ENCODE measurements around the gene AOPEP.

Gene AOPEP

DNA sequence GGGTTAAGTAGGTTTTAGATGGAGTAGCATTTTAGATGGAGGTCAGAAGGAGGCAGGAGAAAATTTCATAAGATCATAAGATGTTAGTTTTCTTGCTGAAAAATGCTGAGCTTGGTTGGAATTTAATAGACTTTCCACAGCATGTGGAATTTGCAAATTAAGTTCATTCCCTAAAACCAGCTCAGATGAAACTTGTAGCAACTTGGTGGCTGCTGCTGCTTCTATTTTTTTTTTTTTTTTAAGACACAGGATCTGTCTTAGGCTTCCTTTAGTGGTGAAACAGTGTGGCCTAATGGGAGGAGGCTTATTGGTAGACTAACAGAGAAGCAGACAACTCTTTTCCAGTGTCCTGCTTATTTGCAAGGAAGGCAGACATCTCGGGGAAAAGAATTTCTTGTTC is 154.5 kb downstream of the AOPEP start:
- Histone ChIP-seq H4K20me1 (ENCODE audit: insufficient read depth, low read length) (no peaks in the 10 kb centered on the region), H3K9ac (ENCODE audit: low read length) (no peak overlapping the region), H3K79me2 (ENCODE audit: low read length) (no peaks in the 10 kb centered on the region), H2AFZ (ENCODE audit: low read length) (no peak overlapping the region), H3K27me3 (replicated peaks; ENCODE audit: insufficient read depth, low read length) (no peaks in the 10 kb centered on the region), H3K27ac (ENCODE audit: low read length) (no peak overlapping the region), H3K4me3 (ENCODE audit: low read length) (no peak overlapping the region), H3K36me3 (replicated peaks; ENCODE audit: insufficient read depth, low read length) (no peaks in the 10 kb centered on the region), H3K9me3 (replicated peaks; ENCODE audit: insufficient read depth, low read length) (no peaks in the 10 kb centered on the region), H3F3A (ENCODE audit: insufficient read depth, low read length) (peaks cover 2% of the 10 kb centered on the region), H3K9me2 (replicated peaks; ENCODE audit: insufficient read depth, low read length) (no peaks in the 10 kb centered on the region), H3K4me2 (ENCODE audit: low read depth, low read length) (no peak overlapping the region), H3K4me1 (ENCODE audit: low read length) (peaks cover 8% of the 10 kb centered on the region)
- DNase-seq = no peak
- TF ChIP-seq CTCF (IDR thresholded peaks at IDR 0.05; ENCODE audit: low read length) (no peak), EZH2phosphoT487 (IDR thresholded peaks at IDR 0.05; ENCODE audit: low read length) (no peak), EZH2 (optimal IDR thresholded peaks at IDR 0.05; ENCODE audit: low read depth, low read length) (no peak)

DNA sequence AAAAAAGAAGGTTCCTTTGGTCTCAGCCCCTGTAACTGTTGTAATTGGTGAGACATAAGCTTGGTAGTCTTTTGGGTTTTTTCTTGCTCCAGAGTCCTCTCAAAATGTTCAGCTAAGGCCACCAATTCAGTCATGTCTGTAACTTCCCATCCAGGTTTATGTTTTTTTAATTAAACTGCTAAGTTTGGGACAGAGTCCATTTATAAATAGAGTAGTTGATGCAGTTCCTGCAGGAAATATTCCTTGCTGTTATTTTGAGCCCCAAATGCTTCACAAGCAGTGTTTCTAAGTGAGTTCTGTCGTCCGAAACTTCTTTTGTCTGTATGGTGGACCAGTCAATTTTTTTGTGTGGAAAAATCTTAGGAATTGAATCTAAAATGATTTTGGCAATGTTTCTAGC is 155.0 kb downstream of the AOPEP start:
- H3K79me2 ChIP-seq (ENCODE audit: low read length) = no peaks in the 10 kb centered on the region
- peaks cover 7% of the 10 kb centered on the region; the same call in 1 of the 2 replicates for H3K4me1 ChIP-seq (ENCODE audit: low read length)
- no peak overlapping the region for H3K4me2 ChIP-seq (ENCODE audit: low read depth, low read length)
- no peaks in the 10 kb centered on the region for H3K9me2 ChIP-seq (replicated peaks; ENCODE audit: insufficient read depth, low read length)
- no peak for TF ChIP-seq EZH2 (optimal IDR thresholded peaks at IDR 0.05; ENCODE audit: low read depth, low read length)
- no peak for TF ChIP-seq CTCF (IDR thresholded peaks at IDR 0.05; ENCODE audit: low read length)
- TF ChIP-seq EZH2phosphoT487 (IDR thresholded peaks at IDR 0.05; ENCODE audit: low read length) = no peak
- H3K9me3 ChIP-seq (replicated peaks; ENCODE audit: insufficient read depth, low read length) = no peaks in the 10 kb centered on the region
- H3F3A ChIP-seq (ENCODE audit: insufficient read depth, low read length) = no peaks in the 10 kb centered on the region
- no peak overlapping the region for H3K27ac ChIP-seq (ENCODE audit: low read length)
- H2AFZ ChIP-seq (ENCODE audit: low read length) = no peak overlapping the region
- no peaks in the 10 kb centered on the region for H3K36me3 ChIP-seq (replicated peaks; ENCODE audit: insufficient read depth, low read length)
- no peaks in the 10 kb centered on the region for H3K27me3 ChIP-seq (replicated peaks; ENCODE audit: insufficient read depth, low read length)
- H3K9ac ChIP-seq (ENCODE audit: low read length) = no peak overlapping the region
- DNase-seq = no peak
- H4K20me1 ChIP-seq (ENCODE audit: insufficient read depth, low read length) = no peaks in the 10 kb centered on the region
- no peak overlapping the region for H3K4me3 ChIP-seq (ENCODE audit: low read length)

- Histone ChIP-seq H2AFZ (ENCODE audit: low read length) (no peak overlapping the region), H3K4me2 (ENCODE audit: low read depth, low read length) (no peak overlapping the region), H3K4me3 (ENCODE audit: low read length) (no peak overlapping the region), H3K27me3 (replicated peaks; ENCODE audit: insufficient read depth, low read length) (no peaks in the 10 kb centered on the region), H3K27ac (ENCODE audit: low read length) (no peak overlapping the region), H3K9ac (ENCODE audit: low read length) (no peak overlapping the region), H3K9me3 (replicated peaks; ENCODE audit: insufficient read depth, low read length) (no peaks in the 10 kb centered on the region), H3K9me2 (replicated peaks; ENCODE audit: insufficient read depth, low read length) (no peaks in the 10 kb centered on the region), H3K79me2 (ENCODE audit: low read length) (no peaks in the 10 kb centered on the region), H3F3A (ENCODE audit: insufficient read depth, low read length) (no peaks in the 10 kb centered on the region), H3K4me1 (ENCODE audit: low read length) (peaks cover 7% of the 10 kb centered on the region; the same call in 1 of the 2 replicates), H4K20me1 (ENCODE audit: insufficient read depth, low read length) (no peaks in the 10 kb centered on the region), H3K36me3 (replicated peaks; ENCODE audit: insufficient read depth, low read length) (no peaks in the 10 kb centered on the region)
- TF ChIP-seq CTCF (IDR thresholded peaks at IDR 0.05; ENCODE audit: low read length) (no peak), EZH2phosphoT487 (IDR thresholded peaks at IDR 0.05; ENCODE audit: low read length) (no peak), EZH2 (optimal IDR thresholded peaks at IDR 0.05; ENCODE audit: low read depth, low read length) (no peak)
- no peak for DNase-seq
Measured at GRCh38 chr9:94881940-94882339, 155.4 kb downstream of the AOPEP start.

Data from MM.1S (cell line).